Measurements from ENCODE around the gene LMBRD1. TPM values are rescaled to one million over a fixed set of nuclear protein-coding genes. Genes with fewer than 3 reads are reported as not detected.

LMBRD1 gene
- total RNA-seq, 1 experiment from 2014 or later, result 17.0 TPM

DNA sequence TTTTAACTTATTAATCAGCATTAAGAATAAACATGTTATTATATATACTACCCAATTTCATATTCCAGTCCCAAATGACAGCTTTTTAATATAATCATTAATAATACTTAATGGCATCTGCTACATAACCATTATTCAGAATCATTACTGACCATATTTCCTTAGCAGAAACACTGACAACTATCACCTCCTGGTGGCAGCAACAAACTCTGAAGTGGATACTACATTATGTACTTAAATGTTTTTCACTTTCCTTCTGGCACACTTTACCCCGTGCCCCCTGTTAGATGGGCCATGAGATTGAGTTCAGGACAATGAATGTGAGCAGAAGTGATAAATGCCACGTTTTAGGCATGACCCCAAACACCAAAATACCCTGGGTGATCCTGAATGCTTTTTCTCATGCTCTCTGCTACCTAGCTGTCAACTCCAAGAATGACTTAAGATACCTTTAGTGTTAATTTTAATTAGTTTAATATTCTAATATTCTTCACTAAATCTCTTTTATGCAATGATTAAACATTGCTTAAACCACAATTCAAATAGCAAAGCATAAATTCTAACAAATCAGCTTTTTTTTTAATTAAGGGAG lies 77.1 kb downstream of the LMBRD1 start:
- Histone ChIP-seq H3T11ph (ENCODE audit: low read length) (no peak overlapping the region), H2BK12ac (ENCODE audit: insufficient read length, low read depth, low read length) (no peak overlapping the region), H2AK5ac (ENCODE audit: insufficient read length, low read length) (no peak overlapping the region), H4K20me1 (ENCODE audit: control insufficient read depth, insufficient read depth, insufficient read length) (no peaks in the 10 kb centered on the region), H3K4ac (ENCODE audit: low read depth, low read length) (no peak overlapping the region), H3K14ac (ENCODE audit: insufficient read depth, low read length) (no peak overlapping the region), H3K9ac (ENCODE audit: extremely low read depth, insufficient read length, low read length) (no peak overlapping the region), H2BK5ac (ENCODE audit: insufficient read length, low read length) (no peak overlapping the region), H3K27ac (ENCODE audit: insufficient read length, low read depth, low read length) (no peak overlapping the region), H3K56ac (ENCODE audit: insufficient read length, low read depth, low read length) (no peak overlapping the region), H3K23ac (ENCODE audit: insufficient read length, low read depth, low read length) (no peak overlapping the region), H2BK20ac (ENCODE audit: low read depth, low read length, poor library complexity, severe bottlenecking) (no peak overlapping the region), H3K79me2 (ENCODE audit: insufficient read depth, low read length) (no peaks in the 10 kb centered on the region), H4K8ac (replicated peaks; ENCODE audit: insufficient read length, low read depth, low read length) (no peak overlapping the region), H3K18ac (ENCODE audit: insufficient read length, low read depth, low read length) (no peak overlapping the region), H2AFZ (ENCODE audit: low read length) (no peak overlapping the region), H3K4me1 (ENCODE audit: insufficient read depth, low read length) (no peaks in the 10 kb centered on the region), H3K27me3 (ENCODE audit: insufficient read depth, low read length) (no peaks in the 10 kb centered on the region), H3K23me2 (ENCODE audit: insufficient read length, low read depth, low read length, poor library complexity, severe bottlenecking) (no peaks in the 10 kb centered on the region), H4K91ac (ENCODE audit: insufficient read length, low read depth, low read length) (no peak overlapping the region), H4K5ac (ENCODE audit: insufficient read length, low read depth, low read length) (no peak overlapping the region), H2BK15ac (ENCODE audit: low read depth, low read length) (no peak overlapping the region), H3K9me3 (ENCODE audit: control insufficient read depth, low read depth, low read length) (no peaks in the 10 kb centered on the region), H3K4me2 (ENCODE audit: insufficient read depth, insufficient read length, low read length) (no peak overlapping the region), H2BK120ac (ENCODE audit: low read depth, low read length, poor library complexity, severe bottlenecking) (no peak overlapping the region), H3K79me1 (ENCODE audit: insufficient read depth, low read depth, low read length, poor library complexity, severe bottlenecking) (no peaks in the 10 kb centered on the region)
- TF ChIP-seq, protein P1, sequence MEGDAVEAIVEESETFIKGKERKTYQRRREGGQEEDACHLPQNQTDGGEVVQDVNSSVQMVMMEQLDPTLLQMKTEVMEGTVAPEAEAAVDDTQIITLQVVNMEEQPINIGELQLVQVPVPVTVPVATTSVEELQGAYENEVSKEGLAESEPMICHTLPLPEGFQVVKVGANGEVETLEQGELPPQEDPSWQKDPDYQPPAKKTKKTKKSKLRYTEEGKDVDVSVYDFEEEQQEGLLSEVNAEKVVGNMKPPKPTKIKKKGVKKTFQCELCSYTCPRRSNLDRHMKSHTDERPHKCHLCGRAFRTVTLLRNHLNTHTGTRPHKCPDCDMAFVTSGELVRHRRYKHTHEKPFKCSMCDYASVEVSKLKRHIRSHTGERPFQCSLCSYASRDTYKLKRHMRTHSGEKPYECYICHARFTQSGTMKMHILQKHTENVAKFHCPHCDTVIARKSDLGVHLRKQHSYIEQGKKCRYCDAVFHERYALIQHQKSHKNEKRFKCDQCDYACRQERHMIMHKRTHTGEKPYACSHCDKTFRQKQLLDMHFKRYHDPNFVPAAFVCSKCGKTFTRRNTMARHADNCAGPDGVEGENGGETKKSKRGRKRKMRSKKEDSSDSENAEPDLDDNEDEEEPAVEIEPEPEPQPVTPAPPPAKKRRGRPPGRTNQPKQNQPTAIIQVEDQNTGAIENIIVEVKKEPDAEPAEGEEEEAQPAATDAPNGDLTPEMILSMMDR (conservative IDR thresholded peaks at IDR 0.05), result peak; percentile 60
- no peak for DNase-seq
- no CpG with 5 or more reads among the region's 2 CpGs for WGBS (ENCODE audit: extremely low coverage, insufficient read length, low lambda C conversion rate)
- H3K4me3 Mint-ChIP-seq, result no peak overlapping the region
- peaks cover 4 to 8% of the 10 kb centered on the region in 2 experiments; a peak in 4 of 5 replicates for H3K9me3 Mint-ChIP-seq
- H3K27ac Mint-ChIP-seq, result no peak overlapping the region
- H3K27me3 Mint-ChIP-seq (ENCODE audit: low read depth), result no peaks in the 10 kb centered on the region
- H3K36me3 Mint-ChIP-seq (ENCODE audit: insufficient read depth in 1 of 3, low read depth in 3 of 3), result peaks cover 6 to 26% (median 17%) of the 10 kb centered on the region in 3 experiments; a peak in 6 of 7 replicates
- H3K4me1 Mint-ChIP-seq, result no peaks in the 10 kb centered on the region

Data from H9 (cell line).